Calu3 (cell line): ENCODE data around the gene LSAMP. TPM values are rescaled to one million over a fixed set of nuclear protein-coding genes. Genes with fewer than 3 reads are reported as not detected.

Experiments used
- BruUV-seq: library from RNA; stranded (reverse); fragments of 400-500 nt; replicated peaks from 2 replicates; lab custom pipeline; 2021; lab: Mats Ljungman, UMichigan
- CTCF ChIA-PET: fragments of 300-600 bp; sonication (Branson Sonifier 250); formaldehyde crosslinking; loops from one replicate; lab custom pipeline; 2022; ENCODE audit warnings: antibody characterized with exemption; lab: Charles Lee
- DNase-seq: peaks from one replicate; pipeline ENCODE4 v3.0.0; 2022
- H3K27ac Mint-ChIP-seq: one replicate; pipeline ENCODE4 v1.8.0; 2022; ENCODE audit warnings: mixed read lengths; ENCODE audit not compliant: unreplicated experiment
- H3K27me3 Mint-ChIP-seq: one replicate; pipeline ENCODE4 v1.8.0; 2022; ENCODE audit warnings: mixed read lengths; ENCODE audit not compliant: unreplicated experiment
- H3K36me3 Mint-ChIP-seq: one replicate; pipeline ENCODE4 v1.8.0; 2022; ENCODE audit warnings: mild to moderate bottlenecking, moderate library complexity, mixed read lengths; ENCODE audit not compliant: insufficient read depth, unreplicated experiment
- H3K4me1 Mint-ChIP-seq: one replicate; pipeline ENCODE4 v1.8.0; 2022; ENCODE audit warnings: mild to moderate bottlenecking, low read depth, mixed read lengths; ENCODE audit not compliant: unreplicated experiment
- H3K4me3 Mint-ChIP-seq: one replicate; pipeline ENCODE4 v1.8.0; 2022; ENCODE audit warnings: mild to moderate bottlenecking, low read depth, moderate library complexity, mixed read lengths; ENCODE audit not compliant: unreplicated experiment
- H3K9me3 Mint-ChIP-seq: one replicate; pipeline ENCODE4 v1.8.0; 2022; ENCODE audit warnings: low read depth, mixed read lengths; ENCODE audit not compliant: unreplicated experiment
- intact Hi-C: fragments of 100-400 bp; cut with micrococcal nuclease; formaldehyde crosslinking; loops from one replicate; pipeline ENCODE4 v1.10.0; 2022; ENCODE audit not compliant: unreplicated experiment
- total RNA-seq: library from RNA; stranded (reverse); gene quantifications from 2 replicates; pipeline ENCODE4 v1.2.3, GENCODE V29; 2022
- TF ChIP-seq, protein P1 (sequence below): fragments of 200-600 bp; IDR thresholded peaks from one replicate; pipeline ENCODE4 v1.8.0; 2022; ENCODE audit warnings: antibody characterized with exemption; ENCODE audit not compliant: unreplicated experiment

The LSAMP gene
- total RNA-seq, 1 experiment from 2014 or later, result 0.90 TPM

GRCh38 chr3:116192464-116192863 lies 252.8 kb downstream of the LSAMP start:
- no TSS peak for BruUV-seq
- H3K27me3 Mint-ChIP-seq, result no peaks in the 10 kb centered on the region
- no peak for DNase-seq
- CTCF ChIA-PET, result no interaction called here
- intact Hi-C loops, result no loop called here
- no peak overlapping the region for H3K4me3 Mint-ChIP-seq
- H3K27ac Mint-ChIP-seq, result no peak overlapping the region
- peaks cover 8% of the 10 kb centered on the region for H3K4me1 Mint-ChIP-seq
- TF ChIP-seq, protein P1, sequence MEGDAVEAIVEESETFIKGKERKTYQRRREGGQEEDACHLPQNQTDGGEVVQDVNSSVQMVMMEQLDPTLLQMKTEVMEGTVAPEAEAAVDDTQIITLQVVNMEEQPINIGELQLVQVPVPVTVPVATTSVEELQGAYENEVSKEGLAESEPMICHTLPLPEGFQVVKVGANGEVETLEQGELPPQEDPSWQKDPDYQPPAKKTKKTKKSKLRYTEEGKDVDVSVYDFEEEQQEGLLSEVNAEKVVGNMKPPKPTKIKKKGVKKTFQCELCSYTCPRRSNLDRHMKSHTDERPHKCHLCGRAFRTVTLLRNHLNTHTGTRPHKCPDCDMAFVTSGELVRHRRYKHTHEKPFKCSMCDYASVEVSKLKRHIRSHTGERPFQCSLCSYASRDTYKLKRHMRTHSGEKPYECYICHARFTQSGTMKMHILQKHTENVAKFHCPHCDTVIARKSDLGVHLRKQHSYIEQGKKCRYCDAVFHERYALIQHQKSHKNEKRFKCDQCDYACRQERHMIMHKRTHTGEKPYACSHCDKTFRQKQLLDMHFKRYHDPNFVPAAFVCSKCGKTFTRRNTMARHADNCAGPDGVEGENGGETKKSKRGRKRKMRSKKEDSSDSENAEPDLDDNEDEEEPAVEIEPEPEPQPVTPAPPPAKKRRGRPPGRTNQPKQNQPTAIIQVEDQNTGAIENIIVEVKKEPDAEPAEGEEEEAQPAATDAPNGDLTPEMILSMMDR, result no peak
- no peaks in the 10 kb centered on the region for H3K36me3 Mint-ChIP-seq
- no peaks in the 10 kb centered on the region for H3K9me3 Mint-ChIP-seq

DNA sequence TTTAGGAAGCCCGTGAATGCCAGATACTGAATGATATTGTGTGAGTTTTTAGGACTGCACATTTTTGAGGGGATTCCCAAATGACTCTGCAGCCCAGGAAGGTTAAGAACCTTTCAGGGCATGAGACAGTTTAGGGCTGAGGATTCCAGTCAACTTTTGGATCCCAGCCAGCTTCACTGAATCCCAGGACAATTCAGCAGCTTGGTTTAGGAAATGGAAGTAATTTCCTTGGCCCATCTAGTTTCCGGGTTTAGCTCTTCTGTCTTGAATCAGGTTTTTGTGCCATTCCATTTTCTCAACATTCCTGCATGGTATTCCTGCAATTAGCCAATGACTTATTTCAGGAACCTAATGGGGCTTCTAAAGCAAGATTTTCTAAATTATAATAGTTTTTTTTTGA lies 253.9 kb downstream of the LSAMP start:
- H3K36me3 Mint-ChIP-seq, result no peaks in the 10 kb centered on the region
- CTCF ChIA-PET, result no interaction called here
- BruUV-seq, result no TSS peak

GRCh38 chr3:116190095-116190494 lies 255.2 kb downstream of the LSAMP start:
- Mint-ChIP-seq H3K9me3 (no peaks in the 10 kb centered on the region), H3K36me3 (no peaks in the 10 kb centered on the region), H3K4me3 (no peak overlapping the region), H3K27ac (no peak overlapping the region), H3K4me1 (no peaks in the 10 kb centered on the region), H3K27me3 (no peaks in the 10 kb centered on the region)
- no TSS peak for BruUV-seq
- no peak for DNase-seq
- TF ChIP-seq, protein P1, result no peak
- CTCF ChIA-PET, result no interaction called here
- intact Hi-C loops, result no loop called here

More for the DNA sequence above, 253.9 kb downstream of the LSAMP start:
- DNase-seq, result no peak
- Mint-ChIP-seq H3K27me3 (no peaks in the 10 kb centered on the region), H3K4me3 (no peak overlapping the region), H3K4me1 (no peaks in the 10 kb centered on the region), H3K9me3 (no peaks in the 10 kb centered on the region), H3K27ac (no peak overlapping the region)
- TF ChIP-seq, protein P1, result no peak
- intact Hi-C loops, result no loop called here

DNA sequence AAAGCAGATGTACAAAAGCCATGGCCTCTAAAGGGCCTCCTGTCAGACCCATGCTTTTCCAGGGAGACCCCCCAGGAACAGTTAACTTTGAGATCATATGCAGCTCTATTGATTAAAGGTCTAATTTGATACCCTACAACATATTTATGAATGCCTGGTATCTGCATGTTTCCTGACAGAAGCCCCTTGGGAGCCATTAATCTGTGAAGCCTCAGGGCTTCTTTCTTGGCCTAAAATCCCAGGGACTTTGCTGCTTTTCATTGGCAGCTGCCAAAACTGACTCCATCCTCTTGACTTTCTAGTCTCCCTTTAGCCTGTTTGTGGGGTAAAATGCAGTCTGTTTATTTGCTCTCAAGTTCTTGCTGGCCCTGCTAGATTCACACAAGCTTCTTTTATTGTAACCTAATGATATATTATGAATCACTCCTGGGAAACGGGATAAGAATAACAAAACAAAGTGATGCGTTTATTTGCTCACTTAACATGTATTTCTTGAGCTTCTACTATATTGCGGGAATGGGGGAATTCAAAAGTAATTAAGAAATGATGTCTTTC lies 257.0 kb downstream of the LSAMP start:
- H3K27ac Mint-ChIP-seq, result no peak overlapping the region
- TF ChIP-seq, protein P1, result no peak
- no peaks in the 10 kb centered on the region for H3K27me3 Mint-ChIP-seq
- H3K4me1 Mint-ChIP-seq, result no peaks in the 10 kb centered on the region
- CTCF ChIA-PET, result interaction anchor here (1.1 kb wide), 1 partner anchor 11 kb away, joined by 3 read pairs; no protein-coding TSS in a partner anchor
- no peaks in the 10 kb centered on the region for H3K9me3 Mint-ChIP-seq
- DNase-seq, result no peak
- intact Hi-C loops, result no loop called here
- H3K36me3 Mint-ChIP-seq, result no peaks in the 10 kb centered on the region
- BruUV-seq, result no TSS peak
- H3K4me3 Mint-ChIP-seq, result no peak overlapping the region
